GM12878 (cell line): ENCODE measurements around the gene TMEM140. TPM values are rescaled to one million over a fixed set of nuclear protein-coding genes. Genes with fewer than 3 reads are reported as not detected.

Experiments used
- ATAC-seq: fragments of 200-7000 bp; cut with Tn5 transposase; 3 replicates; pipeline ENCODE4 v1.9.1; 2020; ENCODE audit warnings: mild to moderate bottlenecking, moderate library complexity
- Bru-seq: library from RNA; stranded (reverse); fragments of 400-500 nt; gene quantifications from one replicate; lab custom pipeline; 2021; lab: Mats Ljungman, UMichigan
- BruChase-seq, 2 experiments: library from RNA; stranded (reverse); fragments of 400-500 nt; gene quantifications; one replicate each; lab custom pipeline; 2021; lab: Mats Ljungman, UMichigan
- BruUV-seq: library from RNA; stranded (reverse); fragments of 400-500 nt; replicated peaks from 2 replicates; lab custom pipeline; 2021; lab: Mats Ljungman, UMichigan
- CTCF ChIA-PET: fragments of 300-600 bp; sonication (Branson Sonifier 250); formaldehyde crosslinking; extraction: SDS; loops from one replicate; lab custom pipeline; 2021; ENCODE audit warnings: inconsistent platforms; lab: Yijun Ruan, JAX
- POLR2A ChIA-PET: fragments of 350-600 bp; formaldehyde crosslinking; extraction: SDS; loops from one replicate; lab custom pipeline; 2021; ENCODE audit warnings: inconsistent platforms; lab: Charles Lee
- RAD21 ChIA-PET: fragments of 300-600 bp; sonication (Branson Sonifier 250); formaldehyde crosslinking; loops from one replicate; lab custom pipeline; 2023; ENCODE audit warnings: antibody characterized with exemption; ENCODE audit not compliant: unreplicated experiment; lab: Charles Lee
- SMC1A ChIA-PET: fragments of 300-600 bp; sonication (Branson Sonifier 250); formaldehyde crosslinking; loops from one replicate; lab custom pipeline; 2023; ENCODE audit not compliant: unreplicated experiment, uncharacterized antibody; lab: Charles Lee
- DNase-seq: peaks from one replicate; pipeline ENCODE4 v3.0.0-alpha.2; 2011; ENCODE audit warnings: low read depth, low spot score
- FAIRE-seq: peaks from 3 replicates; lab custom pipeline; 2011; peaks lifted over from hg19 to GRCh38; lab: Jason Lieb, UNC
- H2AFZ ChIP-seq: 2 replicates; pipeline ENCODE4 v1.6.0; 2011; ENCODE audit warnings: low read depth, low read length, control low read depth; ENCODE audit not compliant: control insufficient read depth
- H3K27ac ChIP-seq: 2 replicates; pipeline ENCODE4 v1.5.1; 2011; ENCODE audit warnings: control low read depth; ENCODE audit not compliant: control insufficient read depth, insufficient read depth
- H3K27me3 ChIP-seq, 2 experiments: replicated peaks in 1 of 2; 2 replicates each; pipeline versions ENCODE4 v1.6.0 to v1.6.1; 2011; ENCODE audit warnings: low read length in 1 of 2; ENCODE audit not compliant: control insufficient read depth in 2 of 2, insufficient read depth in 2 of 2
- H3K36me3 ChIP-seq, 2 experiments: 2 replicates each; pipeline ENCODE4 v1.5.1; 2011; ENCODE audit warnings: low read length in 1 of 2; ENCODE audit not compliant: control insufficient read depth in 2 of 2, insufficient read depth in 2 of 2
- H3K4me1 ChIP-seq: 2 replicates; pipeline ENCODE4 v1.6.1; 2011; ENCODE audit warnings: mild to moderate bottlenecking, low read length, moderate library complexity, mixed read lengths; ENCODE audit not compliant: control insufficient read depth, insufficient read depth
- H3K4me2 ChIP-seq: 2 replicates; pipeline ENCODE4 v1.6.0; 2011; ENCODE audit warnings: control low read depth; ENCODE audit not compliant: control insufficient read depth, insufficient read depth
- H3K4me3 ChIP-seq: fragments of 200-600 bp; sonication (generic); 2 replicates; pipeline ENCODE4 v1.5.1; 2016
- H3K79me2 ChIP-seq: 2 replicates; pipeline ENCODE4 v1.6.0; 2011; ENCODE audit warnings: low read length; ENCODE audit not compliant: control insufficient read depth, insufficient read depth
- H3K9ac ChIP-seq: 2 replicates; pipeline ENCODE4 v1.8.0; 2011; ENCODE audit warnings: low read length, control low read depth, mixed read lengths; ENCODE audit not compliant: control insufficient read depth, insufficient read depth
- H3K9me3 ChIP-seq: replicated peaks from 3 replicates; pipeline ENCODE4 v1.5.1; 2011; ENCODE audit warnings: mild to moderate bottlenecking, low read length; ENCODE audit not compliant: control insufficient read depth, insufficient read depth
- H4K20me1 ChIP-seq: 2 replicates; pipeline ENCODE4 v1.6.0; 2011; ENCODE audit not compliant: control insufficient read depth, insufficient read depth
- BCL11A ChIP-seq: IDR thresholded peaks from 2 replicates; pipeline ENCODE4 v1.6.1; 2011; ENCODE audit warnings: low read depth, low read length
- CREM ChIP-seq: IDR thresholded peaks from 2 replicates; pipeline ENCODE4 v1.6.1; 2014; ENCODE audit warnings: antibody characterized with exemption, low read depth
- CUX1 ChIP-seq: IDR thresholded peaks from 2 replicates; pipeline ENCODE4 v1.6.1; 2012; ENCODE audit warnings: improper control_type of control experiment, low read depth, low read length; ENCODE audit not compliant: insufficient replicate concordance
- KDM1A ChIP-seq: fragments of 200-600 bp; sonication (generic); IDR thresholded peaks from 2 replicates; pipeline ENCODE4 v1.6.1; 2016; ENCODE audit warnings: borderline replicate concordance
- NKRF ChIP-seq: fragments of 450-650 bp; conservative IDR thresholded peaks from 2 replicates; pipeline ENCODE4 v1.6.1; 2017; ENCODE audit warnings: mild to moderate bottlenecking, moderate library complexity
- RBBP5 ChIP-seq: fragments of 200-600 bp; sonication (generic); conservative IDR thresholded peaks from 2 replicates; pipeline ENCODE4 v1.6.1; 2016
- YBX1 ChIP-seq: fragments of 450-650 bp; IDR thresholded peaks from 2 replicates; pipeline ENCODE4 v1.6.1; 2016; ENCODE audit warnings: antibody characterized with exemption
- ZBED1 ChIP-seq: IDR thresholded peaks from 2 replicates; pipeline ENCODE4 v1.6.1; 2016; ENCODE audit warnings: borderline replicate concordance
- ZNF384 ChIP-seq: IDR thresholded peaks from 2 replicates; pipeline ENCODE4 v1.6.1; 2012; ENCODE audit warnings: low read depth, mild to moderate bottlenecking, low read length, improper control_type of control experiment, borderline replicate concordance
- WGBS: methylation state at CpG from one replicate; pipeline ENCODE4 v1.1.6; 2016; ENCODE audit warnings: low lambda C conversion rate; ENCODE audit not compliant: insufficient replicate concordance, insufficient coverage; ENCODE audit errors: missing lambda C conversion rate; 5-methylcytosine and 5-hydroxymethylcytosine counted together
- in situ Hi-C: fragments of 300-500 bp; cut with MboI; formaldehyde crosslinking; loops from 9 replicates; pipeline ENCODE4 v1.14.3; 2018; ENCODE audit warnings: mixed read lengths
- intact Hi-C: fragments of 100-400 bp; cut with micrococcal nuclease; formaldehyde crosslinking; loops from one replicate; pipeline ENCODE4 v1.14.2; 2022; ENCODE audit not compliant: unreplicated experiment
- long read RNA-seq, 2 experiments: library from polyadenylated mRNA; unstranded; transcript quantifications; one replicate each; pipeline ENCODE4 v2.0.0, GENCODE V29; 2019 to 2020
- polyA minus RNA-seq, 3 experiments: library from RNA; depleted of rRNA, polyadenylated mRNA; stranded (reverse); fragments of >200 nt; gene quantifications; 2 replicates each; pipeline ENCODE4 v1.2.3, GENCODE V29; 2011
- polyA plus RNA-seq, 11 experiments: library from polyadenylated mRNA; depleted of rRNA in 4 of 11; unstranded in 6 of 11; stranded (reverse) in 5 of 11; fragments of >200 nt; fragmentation: Nextera tagmentation in 4 of 11; fragmentation: Illumina TruSeq in 1 of 11; extraction: Ambion mirVana in 4 of 11; extraction: Trizol in 1 of 11; gene quantifications; 1 replicate in 1 of 11; 2 replicates in 10 of 11; pipeline versions ENCODE4 v1.2.1 to v1.2.3, GENCODE V29; 2011 to 2016; ENCODE audit warnings: inconsistent platforms in 2 of 11, missing spikeins in 2 of 11, low read depth in 1 of 11
- total RNA-seq, 4 experiments: library from RNA; depleted of rRNA in 3 of 4; stranded (reverse); fragments of >200 nt in 3 of 4; fragmentation: Illumina TruSeq in 1 of 4; extraction: Trizol in 1 of 4; gene quantifications; 2 replicates each; pipeline versions ENCODE4 v1.2.1 to v1.2.3, GENCODE V29; 2013 to 2021

The TMEM140 gene
- 69.2 and 83.7 TPM in 2 replicates for total RNA-seq (2013; cell fraction: nucleolus; rRNA removed)
- total RNA-seq (2014; rRNA removed) (2.4 and 2.9 TPM in 2 replicates), total RNA-seq (2014; rRNA removed; fragmentation: Illumina TruSeq; extraction: Trizol) (3.3 and 4.3 TPM in 2 replicates), total RNA-seq (2021) (3.0 and 5.2 TPM in 2 replicates), polyA plus RNA-seq (2011; rRNA removed) (16.7 and 20.7 TPM in 2 replicates), polyA plus RNA-seq (2014; fragmentation: Illumina TruSeq; extraction: Trizol) (3.2 and 3.7 TPM in 2 replicates), polyA plus RNA-seq (2014; fragmentation: Nextera tagmentation; extraction: Ambion mirVana) (1 to 10 TPM in 1 of 2 experiments, under 1 TPM in 1; 0.85 to 1.1 TPM), polyA plus RNA-seq (2014; rRNA removed) (3.1 and 3.3 TPM in 2 replicates), polyA plus RNA-seq (2016; fragmentation: Nextera tagmentation; extraction: Ambion mirVana) (10 to 100 TPM; 11.2 to 12.4 TPM), polyA minus RNA-seq (2011; rRNA and poly(A)+ RNA removed) (21.2 and 24.0 TPM in 2 replicates), Bru-seq, nascent RNA (percentile 99 among the genes with signal in this experiment), BruChase-seq, experiment 1, labeled RNA remaining after a 6-hour chase (percentile 84 among the genes with signal in this experiment), BruChase-seq, experiment 2, labeled RNA remaining after a 2-hour chase (percentile 92 among the genes with signal in this experiment)
- 18.1 TPM for polyA plus RNA-seq (2011; ENCODE audit: low read depth)
- polyA plus RNA-seq (2011; cell fraction: cytosol; rRNA removed): 18.6 and 18.9 TPM in 2 replicates
- 12.3 and 14.9 TPM in 2 replicates for polyA plus RNA-seq (2011; cell fraction: nucleus; rRNA removed)
- polyA plus RNA-seq (2012): 25.4 and 32.2 TPM in 2 replicates
- polyA minus RNA-seq (2011; cell fraction: cytosol; rRNA and poly(A)+ RNA removed): 6.5 and 8.0 TPM in 2 replicates
- polyA minus RNA-seq (2011; cell fraction: nucleus; rRNA and poly(A)+ RNA removed): 20.4 and 28.7 TPM in 2 replicates
- long read RNA-seq, experiment 1, partial matches to known transcripts: 0 of 4 reads
- long read RNA-seq, experiment 1, other reads (novel, unspliced or antisense): 1 of 4 reads
- long read RNA-seq, experiment 2, transcript TMEM140-201 (2 exons, 1,997 nt): major isoform, 47 of 58 reads
- long read RNA-seq, experiment 2, partial matches to known transcripts: 0 of 58 reads
- long read RNA-seq, experiment 2, other reads (novel, unspliced or antisense): 11 of 58 reads

GRCh38 chr7:135147899-135148721, at the start of gene TMEM140:
Gene TMEM140 (plus strand): TSS chr7:135148072. CDS start chr7:135164442, 16,370 bp downstream.
- Histone ChIP-seq H3K79me2 (peaks cover 39% of the 10 kb centered on the region), H4K20me1 (no peaks in the 10 kb centered on the region), H3K4me2 (peak within 1 kb of the TSS; percentile 73), H2AFZ (peak within 1 kb of the TSS; percentile 59), H3K27me3 (no peaks in the 10 kb centered on the region), H3K9me3 (peaks cover 3% of the 10 kb centered on the region; the same call in 2 of the 3 replicates), H3K4me3 (peak within 1 kb of the TSS; percentile 67), H3K36me3 (no peaks in the 10 kb centered on the region), H3K9ac (peak within 1 kb of the TSS; percentile 62), H3K27ac (peak within 1 kb of the TSS; percentile 73), H3K4me1 (peaks cover 27% of the 10 kb centered on the region)
- DNase-seq (peak; percentile 90), FAIRE-seq (no peak), ATAC-seq (peak; percentile 78)
- WGBS: 3% methylated on average over 13 of the region's 13 CpGs
- ChIA-PET POLR2A (interaction anchor here (0.6 to 9.3 kb wide), 10 partner anchors 8 to 359 kb away, joined by 3 to 169 read pairs (median 4); partner anchors contain the start of genes AGBL3 and CYREN), SMC1A (interaction anchor here (0.9 to 12.4 kb wide), 26 partner anchors 11 to 515 kb away, joined by 3 to 293 read pairs (median 4); partner anchors contain the start of genes AGBL3 and CYREN), CTCF (interaction anchor here (0.6 to 6.8 kb wide), 21 partner anchors 9 to 203 kb away, joined by 3 to 86 read pairs (median 4); partner anchors contain the start of genes AGBL3 and CYREN), RAD21 (interaction anchor here (0.6 to 7.3 kb wide), 20 partner anchors 14 to 512 kb away, joined by 3 to 154 read pairs (median 3); partner anchors contain the start of genes AGBL3 and CYREN)
- intact Hi-C loops (loop anchor here (1.0 to 5.0 kb wide), 3 partner anchors 22 to 152 kb away; partner anchors contain the start of gene CYREN), in situ Hi-C loops (no loop called here)
- TSS peak; percentile 74 for BruUV-seq
- TF ChIP-seq YBX1: no peak
- peak; percentile 80 for TF ChIP-seq CREM
- no peak for TF ChIP-seq KDM1A
- peak; percentile 82 for TF ChIP-seq CUX1
- peak; percentile 30; the same call in 1 of the 2 replicates for TF ChIP-seq BCL11A
- no peak; the same call in 1 of the 2 replicates for TF ChIP-seq RBBP5
- peak; percentile 47 for TF ChIP-seq NKRF
- no peak for TF ChIP-seq ZNF384
- no peak for TF ChIP-seq ZBED1
